AG09309 (cell line): ENCODE results near the gene CERS2.

ENCODE experiments used
- DNase-seq: peaks from one replicate; pipeline ENCODE4 v3.0.0-alpha.2; 2010; ENCODE audit warnings: low read depth
- H3K4me3 ChIP-seq: 2 replicates; pipeline ENCODE4 v1.5.1; 2011; ENCODE audit warnings: mild to moderate bottlenecking, low read depth, low read length, moderate library complexity; ENCODE audit not compliant: control insufficient read depth
- TF ChIP-seq, protein P1 (sequence below): IDR thresholded peaks from 2 replicates; pipeline ENCODE4 v1.5.1; 2011; ENCODE audit warnings: mild to moderate bottlenecking, low read depth, low read length, inconsistent platforms; ENCODE audit not compliant: insufficient read depth, control insufficient read depth; ENCODE audit errors: missing control alignments

The CERS2 gene

DNA sequence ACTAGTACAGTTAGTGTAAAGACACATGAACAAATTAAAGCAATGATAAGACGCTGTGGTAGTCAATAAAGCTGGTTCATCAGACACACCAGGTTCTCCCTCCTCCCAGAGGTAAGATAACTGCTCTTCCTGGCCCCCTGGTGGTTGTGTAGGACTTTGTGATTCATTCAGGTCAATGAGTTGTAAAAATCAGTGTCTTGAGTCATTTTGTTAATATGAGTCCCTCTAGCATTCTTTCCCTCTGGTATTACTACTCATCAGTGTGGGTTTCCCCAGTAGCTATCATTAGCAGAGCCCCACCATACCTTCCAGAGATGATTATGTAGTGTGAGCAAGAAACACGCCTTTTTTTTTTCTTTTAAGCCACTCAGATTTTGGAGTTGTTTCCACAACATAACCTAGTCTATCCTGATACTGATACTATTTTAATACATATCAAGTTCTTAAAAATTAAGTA, 52.1 kb downstream of the CERS2 start:
- peak; percentile 79 for DNase-seq
- TF ChIP-seq, protein P1, sequence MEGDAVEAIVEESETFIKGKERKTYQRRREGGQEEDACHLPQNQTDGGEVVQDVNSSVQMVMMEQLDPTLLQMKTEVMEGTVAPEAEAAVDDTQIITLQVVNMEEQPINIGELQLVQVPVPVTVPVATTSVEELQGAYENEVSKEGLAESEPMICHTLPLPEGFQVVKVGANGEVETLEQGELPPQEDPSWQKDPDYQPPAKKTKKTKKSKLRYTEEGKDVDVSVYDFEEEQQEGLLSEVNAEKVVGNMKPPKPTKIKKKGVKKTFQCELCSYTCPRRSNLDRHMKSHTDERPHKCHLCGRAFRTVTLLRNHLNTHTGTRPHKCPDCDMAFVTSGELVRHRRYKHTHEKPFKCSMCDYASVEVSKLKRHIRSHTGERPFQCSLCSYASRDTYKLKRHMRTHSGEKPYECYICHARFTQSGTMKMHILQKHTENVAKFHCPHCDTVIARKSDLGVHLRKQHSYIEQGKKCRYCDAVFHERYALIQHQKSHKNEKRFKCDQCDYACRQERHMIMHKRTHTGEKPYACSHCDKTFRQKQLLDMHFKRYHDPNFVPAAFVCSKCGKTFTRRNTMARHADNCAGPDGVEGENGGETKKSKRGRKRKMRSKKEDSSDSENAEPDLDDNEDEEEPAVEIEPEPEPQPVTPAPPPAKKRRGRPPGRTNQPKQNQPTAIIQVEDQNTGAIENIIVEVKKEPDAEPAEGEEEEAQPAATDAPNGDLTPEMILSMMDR: peak; percentile 76
- no peak overlapping the region for H3K4me3 ChIP-seq

DNA sequence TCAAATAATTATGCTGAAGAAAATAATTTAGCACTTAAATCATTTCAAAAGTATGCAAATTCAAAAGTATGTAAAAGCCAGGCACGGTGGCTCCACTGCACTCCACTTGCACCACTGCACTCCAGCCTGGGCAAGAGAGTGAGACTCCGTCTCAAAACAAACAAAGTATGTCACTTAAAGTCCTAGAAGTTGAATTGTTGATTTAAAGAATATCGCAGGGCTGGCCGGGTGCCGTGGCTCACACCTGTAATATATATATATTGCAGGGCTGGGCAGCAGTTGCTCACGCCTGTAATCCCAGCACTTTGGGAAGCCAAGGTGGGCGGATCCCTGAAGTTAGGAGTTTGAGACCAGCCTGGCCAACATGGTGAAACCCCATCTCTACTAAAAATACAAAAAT, 57.2 kb downstream of the CERS2 start:
- TF ChIP-seq, protein P1: no peak
- H3K4me3 ChIP-seq: no peak overlapping the region
- DNase-seq: no peak
